ENCODE results near the gene TAB2.
A peak's percentile ranks its signal among the peaks of the same experiment; 100 is the strongest.
"Not testable (repeated sequence)": the region's sequence is repeated elsewhere in the genome, so short reads cannot be mapped to it uniquely, and the experiment has no call there.

The TAB2 gene

DNA sequence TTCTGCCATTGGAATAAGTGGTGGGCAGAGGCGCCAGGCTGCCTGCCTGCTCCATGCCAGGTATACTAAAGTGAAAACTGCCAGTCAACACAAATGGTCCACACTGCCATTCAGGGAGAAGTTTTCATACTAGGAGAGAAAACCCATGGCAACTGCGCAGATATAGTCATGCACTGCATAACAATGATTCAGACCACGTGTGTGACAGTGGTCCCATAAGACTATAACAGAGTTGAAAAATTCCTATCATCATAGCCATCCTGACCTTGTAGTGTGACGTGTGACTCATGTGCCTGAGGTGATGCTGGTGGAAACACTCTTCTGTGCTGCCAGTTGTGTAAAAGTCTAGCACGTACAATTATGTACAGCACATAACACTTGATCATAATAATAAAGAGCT, 142.2 kb downstream of the TAB2 start:
- TF ChIP-seq, protein P1, sequence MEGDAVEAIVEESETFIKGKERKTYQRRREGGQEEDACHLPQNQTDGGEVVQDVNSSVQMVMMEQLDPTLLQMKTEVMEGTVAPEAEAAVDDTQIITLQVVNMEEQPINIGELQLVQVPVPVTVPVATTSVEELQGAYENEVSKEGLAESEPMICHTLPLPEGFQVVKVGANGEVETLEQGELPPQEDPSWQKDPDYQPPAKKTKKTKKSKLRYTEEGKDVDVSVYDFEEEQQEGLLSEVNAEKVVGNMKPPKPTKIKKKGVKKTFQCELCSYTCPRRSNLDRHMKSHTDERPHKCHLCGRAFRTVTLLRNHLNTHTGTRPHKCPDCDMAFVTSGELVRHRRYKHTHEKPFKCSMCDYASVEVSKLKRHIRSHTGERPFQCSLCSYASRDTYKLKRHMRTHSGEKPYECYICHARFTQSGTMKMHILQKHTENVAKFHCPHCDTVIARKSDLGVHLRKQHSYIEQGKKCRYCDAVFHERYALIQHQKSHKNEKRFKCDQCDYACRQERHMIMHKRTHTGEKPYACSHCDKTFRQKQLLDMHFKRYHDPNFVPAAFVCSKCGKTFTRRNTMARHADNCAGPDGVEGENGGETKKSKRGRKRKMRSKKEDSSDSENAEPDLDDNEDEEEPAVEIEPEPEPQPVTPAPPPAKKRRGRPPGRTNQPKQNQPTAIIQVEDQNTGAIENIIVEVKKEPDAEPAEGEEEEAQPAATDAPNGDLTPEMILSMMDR (IDR thresholded peaks at IDR 0.05; ENCODE audit: low read depth, low read length) = no peak
- H3K4me3 ChIP-seq (replicated peaks in 1 of 2; ENCODE audit: low read depth in 2 of 2, low read length in 2 of 2) = no peak overlapping the region
- peak in 1 of 2 donors; percentile 62 for DNase-seq (ENCODE audit: low read depth in 2 of 2)

DNA sequence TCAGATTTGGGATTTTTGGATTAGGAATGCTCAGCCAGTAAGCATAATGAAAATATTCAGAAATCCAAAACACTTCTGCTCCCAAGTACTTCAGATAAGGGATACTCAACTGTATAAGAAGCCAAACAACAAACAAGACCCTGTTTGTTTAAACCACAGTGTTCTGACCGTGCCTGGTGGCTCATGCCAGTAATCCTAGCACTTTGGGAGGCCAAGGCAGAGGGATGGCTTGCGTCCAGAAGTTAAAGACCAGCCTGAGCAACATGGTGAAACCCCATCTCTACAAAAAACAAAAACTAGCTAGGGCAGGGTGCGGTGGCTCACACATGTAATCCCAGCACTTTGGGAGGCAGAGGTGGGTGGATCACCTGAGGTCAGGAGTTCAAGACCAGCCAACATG, 142.7 kb downstream of the TAB2 start:
- not testable (repeated sequence) for DNase-seq (ENCODE audit: low read depth in 2 of 2)

More for the DNA sequence above, 142.7 kb downstream of the TAB2 start:
- not testable (repeated sequence) for H3K4me3 ChIP-seq (replicated peaks in 1 of 2; ENCODE audit: low read depth in 2 of 2, low read length in 2 of 2)
